DOHH2 (cell line): ENCODE data around the gene MOB2.
A peak's percentile ranks its signal among the peaks of the same experiment; 100 is the strongest.

Experiments used
- H3F3A ChIP-seq: fragments of 200-600 bp; sonication (generic), shearing (Covaris generic); 2 replicates; pipeline ENCODE4 v1.6.0; 2016; ENCODE audit warnings: antibody characterized with exemption, mild to moderate bottlenecking; ENCODE audit not compliant: control insufficient read depth, insufficient read depth
- H3K27ac ChIP-seq: fragments of 200-600 bp; sonication (generic); 2 replicates; pipeline ENCODE4 v1.5.1; 2014; ENCODE audit warnings: low read depth, mild to moderate bottlenecking, low read length, moderate library complexity
- H3K27me3 ChIP-seq: fragments of 200-600 bp; sonication (generic); 2 replicates; pipeline ENCODE4 v1.6.1; 2014; ENCODE audit warnings: mild to moderate bottlenecking, low read length, mixed read lengths; ENCODE audit not compliant: control insufficient read depth
- H3K36me3 ChIP-seq: fragments of 200-600 bp; sonication (generic); 2 replicates; pipeline ENCODE4 v1.6.1; 2014; ENCODE audit warnings: mild to moderate bottlenecking, low read length, moderate library complexity, mixed read lengths; ENCODE audit not compliant: control insufficient read depth
- H3K4me1 ChIP-seq: fragments of 200-600 bp; sonication (generic); 2 replicates; pipeline ENCODE4 v1.6.1; 2014; ENCODE audit warnings: mild to moderate bottlenecking, low read length, mixed read lengths; ENCODE audit not compliant: control insufficient read depth
- H3K4me2 ChIP-seq: fragments of 200-600 bp; sonication (generic); 2 replicates; pipeline ENCODE4 v1.6.0; 2014; ENCODE audit warnings: mild to moderate bottlenecking, low read length, moderate library complexity
- H3K4me3 ChIP-seq: fragments of 200-600 bp; sonication (generic); 2 replicates; pipeline ENCODE4 v1.5.1; 2014; ENCODE audit warnings: mild to moderate bottlenecking, low read length, mixed read lengths
- H3K79me2 ChIP-seq: fragments of 200-600 bp; sonication (generic); 2 replicates; pipeline ENCODE4 v1.6.1; 2014; ENCODE audit warnings: mild to moderate bottlenecking, low read length, mixed read lengths; ENCODE audit not compliant: control insufficient read depth
- H3K9me2 ChIP-seq: fragments of 200-600 bp; sonication (generic); replicated peaks from 2 replicates; pipeline ENCODE4 v1.6.1; 2014; ENCODE audit warnings: mild to moderate bottlenecking, low read length, mixed read lengths; ENCODE audit not compliant: control insufficient read depth
- H3K9me3 ChIP-seq: fragments of 200-600 bp; sonication (generic); 2 replicates; pipeline ENCODE4 v1.6.1; 2014; ENCODE audit warnings: antibody characterized with exemption, low read length, mixed read lengths; ENCODE audit not compliant: control insufficient read depth, insufficient read depth
- H4K20me1 ChIP-seq: fragments of 200-600 bp; sonication (generic); 2 replicates; pipeline ENCODE4 v1.6.0; 2014; ENCODE audit warnings: low read depth, mild to moderate bottlenecking, antibody characterized with exemption, low read length, moderate library complexity; ENCODE audit not compliant: control insufficient read depth, insufficient read depth
- CTCF ChIP-seq: fragments of 200-600 bp; sonication (generic); IDR thresholded peaks from one replicate; pipeline ENCODE4 v1.5.1; 2014; ENCODE audit warnings: antibody characterized with exemption, mild to moderate bottlenecking, low read depth, low read length; ENCODE audit not compliant: poor library complexity, severe bottlenecking
- EZH2phosphoT487 ChIP-seq: fragments of 200-600 bp; sonication (generic); IDR thresholded peaks from 2 replicates; pipeline ENCODE4 v1.6.1; 2017; ENCODE audit warnings: borderline replicate concordance, mild to moderate bottlenecking, antibody characterized with exemption, low read length, moderate library complexity, mixed read lengths

The MOB2 gene

GRCh38 chr11:1455032-1455762, 31.4 kb downstream of the MOB2 start:
- no peaks in the 10 kb centered on the region for H4K20me1 ChIP-seq

GRCh38 chr11:1454576-1454975, 32.0 kb downstream of the MOB2 start:
- Histone ChIP-seq H3K27me3 (no peaks in the 10 kb centered on the region), H3K4me3 (no peak overlapping the region), H3K4me2 (no peak overlapping the region), H3K27ac (no peak overlapping the region), H4K20me1 (no peaks in the 10 kb centered on the region), H3K9me3 (no peaks in the 10 kb centered on the region), H3F3A (no peaks in the 10 kb centered on the region), H3K9me2 (no peaks in the 10 kb centered on the region), H3K36me3 (no peaks in the 10 kb centered on the region), H3K4me1 (no peaks in the 10 kb centered on the region), H3K79me2 (no peaks in the 10 kb centered on the region)
- TF ChIP-seq EZH2phosphoT487, result no peak
- no peak for TF ChIP-seq CTCF

More at GRCh38 chr11:1455032-1455762, 31.4 kb downstream of the MOB2 start:
- H3K9me2 ChIP-seq, result no peaks in the 10 kb centered on the region
- no peaks in the 10 kb centered on the region for H3K27me3 ChIP-seq
- H3K79me2 ChIP-seq, result no peaks in the 10 kb centered on the region
- H3K27ac ChIP-seq, result no peak overlapping the region
- no peaks in the 10 kb centered on the region for H3K4me1 ChIP-seq
- no peaks in the 10 kb centered on the region for H3K36me3 ChIP-seq
- no peak overlapping the region for H3K4me3 ChIP-seq
- H3K9me3 ChIP-seq, result no peaks in the 10 kb centered on the region
- H3K4me2 ChIP-seq, result no peak overlapping the region
- H3F3A ChIP-seq, result no peaks in the 10 kb centered on the region
- no peak for TF ChIP-seq EZH2phosphoT487
- TF ChIP-seq CTCF, result no peak

- peak; percentile 66 for TF ChIP-seq CTCF
- no peak for TF ChIP-seq EZH2phosphoT487
- Histone ChIP-seq H3K79me2 (no peaks in the 10 kb centered on the region), H3K9me3 (no peaks in the 10 kb centered on the region), H3F3A (no peaks in the 10 kb centered on the region), H3K4me3 (no peak overlapping the region), H3K27ac (no peak overlapping the region), H3K4me1 (no peaks in the 10 kb centered on the region), H3K27me3 (no peaks in the 10 kb centered on the region), H3K4me2 (no peak overlapping the region), H3K9me2 (no peaks in the 10 kb centered on the region), H3K36me3 (no peaks in the 10 kb centered on the region), H4K20me1 (no peaks in the 10 kb centered on the region)
Measured at GRCh38 chr11:1453611-1454034, 33.0 kb downstream of the MOB2 start.
